PFSK-1 (cell line): ENCODE results near the gene MYLIP.

ENCODE experiments used
- FOXP2 ChIP-seq: optimal IDR thresholded peaks from 2 replicates; pipeline ENCODE3; 2011; ENCODE audit warnings: borderline replicate concordance, control low read depth, inconsistent platforms; ENCODE audit not compliant: insufficient read depth; ENCODE audit errors: extremely low read length, extremely low read depth
- POLR2AphosphoS5 ChIP-seq: IDR thresholded peaks from 2 replicates; pipeline ENCODE4 v1.6.1; 2012; ENCODE audit warnings: low read depth, mild to moderate bottlenecking, control low read depth, low read length, moderate library complexity
- SIN3A ChIP-seq: IDR thresholded peaks from 2 replicates; pipeline ENCODE4 v1.6.1; 2012; ENCODE audit warnings: mild to moderate bottlenecking, low read length, moderate library complexity, borderline replicate concordance; ENCODE audit not compliant: insufficient read depth
- TAF1 ChIP-seq: IDR thresholded peaks from 2 replicates; pipeline ENCODE4 v1.6.1; 2012; ENCODE audit warnings: low read length, control low read depth, borderline replicate concordance; ENCODE audit not compliant: insufficient read depth
- TF ChIP-seq, protein P1 (sequence below), 2 experiments: IDR thresholded peaks; 2 replicates each; pipeline versions ENCODE4 v1.6.1 to v1.8.0; 2011 to 2012; ENCODE audit warnings: low read depth in 2 of 2, low read length in 2 of 2, control low read depth in 1 of 2, inconsistent platforms in 1 of 2, mild to moderate bottlenecking in 1 of 2, moderate library complexity in 1 of 2; ENCODE audit not compliant: insufficient read depth in 1 of 2

Gene MYLIP

DNA sequence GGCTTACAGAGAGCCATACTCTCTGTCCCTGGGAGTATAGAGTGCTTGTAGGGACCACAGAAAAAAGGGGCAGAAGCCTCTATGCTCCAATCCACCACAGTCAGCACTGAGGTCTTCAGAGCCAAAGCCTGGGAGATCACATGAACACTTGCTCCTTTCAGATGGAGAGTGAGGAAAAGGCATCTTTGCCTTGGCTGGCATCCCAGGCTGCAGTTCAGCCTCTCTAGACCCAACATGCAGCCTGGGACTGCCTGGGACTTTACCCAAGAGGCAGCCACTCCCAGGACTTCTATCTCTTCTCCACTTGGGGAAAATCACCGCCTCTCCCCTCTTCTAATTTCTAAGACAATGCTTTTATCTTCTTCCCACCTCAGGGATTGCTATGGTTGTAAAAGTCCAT lies 46.5 kb upstream of the MYLIP start:
- TF ChIP-seq FOXP2, result no peak
- TF ChIP-seq, protein P1, sequence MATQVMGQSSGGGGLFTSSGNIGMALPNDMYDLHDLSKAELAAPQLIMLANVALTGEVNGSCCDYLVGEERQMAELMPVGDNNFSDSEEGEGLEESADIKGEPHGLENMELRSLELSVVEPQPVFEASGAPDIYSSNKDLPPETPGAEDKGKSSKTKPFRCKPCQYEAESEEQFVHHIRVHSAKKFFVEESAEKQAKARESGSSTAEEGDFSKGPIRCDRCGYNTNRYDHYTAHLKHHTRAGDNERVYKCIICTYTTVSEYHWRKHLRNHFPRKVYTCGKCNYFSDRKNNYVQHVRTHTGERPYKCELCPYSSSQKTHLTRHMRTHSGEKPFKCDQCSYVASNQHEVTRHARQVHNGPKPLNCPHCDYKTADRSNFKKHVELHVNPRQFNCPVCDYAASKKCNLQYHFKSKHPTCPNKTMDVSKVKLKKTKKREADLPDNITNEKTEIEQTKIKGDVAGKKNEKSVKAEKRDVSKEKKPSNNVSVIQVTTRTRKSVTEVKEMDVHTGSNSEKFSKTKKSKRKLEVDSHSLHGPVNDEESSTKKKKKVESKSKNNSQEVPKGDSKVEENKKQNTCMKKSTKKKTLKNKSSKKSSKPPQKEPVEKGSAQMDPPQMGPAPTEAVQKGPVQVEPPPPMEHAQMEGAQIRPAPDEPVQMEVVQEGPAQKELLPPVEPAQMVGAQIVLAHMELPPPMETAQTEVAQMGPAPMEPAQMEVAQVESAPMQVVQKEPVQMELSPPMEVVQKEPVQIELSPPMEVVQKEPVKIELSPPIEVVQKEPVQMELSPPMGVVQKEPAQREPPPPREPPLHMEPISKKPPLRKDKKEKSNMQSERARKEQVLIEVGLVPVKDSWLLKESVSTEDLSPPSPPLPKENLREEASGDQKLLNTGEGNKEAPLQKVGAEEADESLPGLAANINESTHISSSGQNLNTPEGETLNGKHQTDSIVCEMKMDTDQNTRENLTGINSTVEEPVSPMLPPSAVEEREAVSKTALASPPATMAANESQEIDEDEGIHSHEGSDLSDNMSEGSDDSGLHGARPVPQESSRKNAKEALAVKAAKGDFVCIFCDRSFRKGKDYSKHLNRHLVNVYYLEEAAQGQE (IDR thresholded peaks at IDR 0.05; ENCODE audit: insufficient read depth in 1 of 2, low read depth in 2 of 2, low read length in 2 of 2), result no peak
- TF ChIP-seq TAF1, result no peak
- TF ChIP-seq POLR2AphosphoS5, result no peak
- TF ChIP-seq SIN3A, result no peak

DNA sequence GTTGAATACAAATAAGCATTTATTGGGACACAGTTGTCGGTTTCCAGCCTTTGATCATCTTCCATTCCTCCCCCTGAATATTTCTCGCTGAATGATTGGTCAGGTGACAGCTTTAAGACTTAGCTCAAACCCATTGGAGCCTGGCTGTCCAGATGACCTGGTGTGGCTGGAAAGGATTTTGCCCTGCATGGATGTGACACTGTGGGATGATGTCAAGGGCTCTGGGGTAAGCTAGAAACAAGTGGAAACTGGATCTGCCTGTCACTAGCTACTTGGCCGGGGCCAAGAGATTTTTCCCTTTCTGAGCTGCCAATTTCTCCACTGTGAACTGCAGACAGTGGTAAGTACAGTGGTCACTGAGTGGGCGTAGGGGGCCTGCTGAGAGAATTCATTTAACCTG lies 41.9 kb upstream of the MYLIP start:
- TF ChIP-seq FOXP2, result no peak
- no peak for TF ChIP-seq TAF1
- no peak for TF ChIP-seq POLR2AphosphoS5
- TF ChIP-seq, protein P1 (IDR thresholded peaks at IDR 0.05; ENCODE audit: insufficient read depth in 1 of 2, low read depth in 2 of 2, low read length in 2 of 2), result no peak
- TF ChIP-seq SIN3A, result no peak

DNA sequence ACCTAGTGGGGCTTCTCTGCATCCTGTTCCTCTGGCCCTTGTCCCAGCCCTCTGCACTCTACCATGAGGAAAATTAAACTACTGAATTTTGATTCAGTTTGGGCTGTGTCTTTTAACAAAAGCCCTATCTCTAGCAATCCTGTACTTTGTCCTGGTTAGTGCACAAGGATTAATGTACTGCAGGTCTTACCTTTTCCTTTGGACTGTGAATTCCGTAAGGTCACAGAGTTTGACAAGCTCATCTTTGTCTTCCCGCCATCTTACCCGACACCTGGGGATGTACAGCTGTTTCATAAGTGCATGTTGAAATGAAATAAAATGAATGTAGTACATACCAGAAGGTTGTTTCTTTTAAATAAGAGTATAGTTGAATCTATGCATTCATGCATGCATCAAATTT lies 41.5 kb upstream of the MYLIP start:
- TF ChIP-seq, protein P1 (IDR thresholded peaks at IDR 0.05; ENCODE audit: insufficient read depth in 1 of 2, low read depth in 2 of 2, low read length in 2 of 2), result no peak
- TF ChIP-seq SIN3A (no peak), TAF1 (no peak), POLR2AphosphoS5 (no peak), FOXP2 (no peak)

DNA sequence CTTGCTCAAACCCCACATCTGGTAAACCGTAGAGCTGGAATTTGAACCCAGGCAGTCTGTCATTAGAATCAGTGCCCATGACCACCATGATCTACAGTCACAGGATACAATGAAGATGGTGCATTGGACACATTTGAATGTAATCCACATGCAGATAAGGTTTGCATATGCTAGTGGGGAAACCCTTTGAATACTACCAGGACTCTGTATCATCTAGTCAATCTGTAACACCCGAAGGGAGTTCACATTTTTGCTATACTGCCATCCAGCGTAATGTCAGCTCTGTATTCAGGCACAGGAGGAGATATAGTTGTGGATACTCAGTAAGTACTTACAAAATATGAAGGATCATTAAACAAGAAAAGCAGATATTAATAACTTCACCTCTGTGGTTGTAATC lies 40.5 kb upstream of the MYLIP start:
- TF ChIP-seq TAF1 (no peak), FOXP2 (no peak), SIN3A (no peak), POLR2AphosphoS5 (no peak)
- TF ChIP-seq, protein P1 (IDR thresholded peaks at IDR 0.05; ENCODE audit: insufficient read depth in 1 of 2, low read depth in 2 of 2, low read length in 2 of 2), result no peak

DNA sequence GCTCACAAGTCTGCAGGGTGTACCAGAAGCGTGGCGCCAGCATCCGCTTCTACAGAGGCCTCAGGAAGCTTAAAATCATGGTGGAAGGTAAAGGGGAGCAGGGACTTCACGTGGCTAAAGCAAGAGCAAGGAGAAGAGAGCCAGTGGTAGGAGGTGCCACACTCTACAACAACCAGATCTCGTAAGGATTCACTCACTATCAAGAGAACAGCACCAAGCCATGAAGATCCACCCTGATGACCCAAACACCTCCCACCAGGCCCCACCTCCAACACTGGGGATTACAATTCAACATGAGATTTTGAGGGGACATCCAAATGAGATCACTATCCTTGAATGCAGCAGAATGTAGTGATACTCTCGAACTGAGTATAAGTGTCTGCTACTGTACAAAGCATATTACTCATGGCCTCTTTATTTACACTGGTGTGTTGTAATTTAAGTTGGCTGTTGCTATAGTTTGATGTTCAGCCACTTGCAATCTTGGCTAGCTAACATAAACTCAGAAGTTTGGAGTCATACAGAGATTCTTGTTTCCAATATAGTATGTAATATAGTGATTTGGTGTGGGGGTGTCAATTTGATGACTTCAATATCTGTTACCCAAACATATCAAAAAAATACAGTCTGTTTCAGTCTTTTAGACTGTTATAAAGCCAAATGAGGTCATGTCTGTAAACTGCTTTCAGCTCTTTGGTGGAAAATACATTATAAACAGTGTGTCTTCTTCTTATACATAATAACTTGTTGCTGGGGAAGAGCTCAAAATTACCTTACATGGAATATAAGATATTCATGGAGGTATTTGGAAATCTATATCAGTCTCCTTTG lies 39.4 kb upstream of the MYLIP start:
- TF ChIP-seq SIN3A (no peak), POLR2AphosphoS5 (no peak), FOXP2 (no peak), TAF1 (no peak)
- TF ChIP-seq, protein P1 (IDR thresholded peaks at IDR 0.05; ENCODE audit: insufficient read depth in 1 of 2, low read depth in 2 of 2, low read length in 2 of 2), result no peak
